ENCODE measurements around the gene SYT2. TPM values are rescaled to one million over a fixed set of nuclear protein-coding genes. Genes with fewer than 3 reads are reported as not detected.

SYT2 gene
- total RNA-seq, 1 experiment from 2014 or later = not detected

DNA sequence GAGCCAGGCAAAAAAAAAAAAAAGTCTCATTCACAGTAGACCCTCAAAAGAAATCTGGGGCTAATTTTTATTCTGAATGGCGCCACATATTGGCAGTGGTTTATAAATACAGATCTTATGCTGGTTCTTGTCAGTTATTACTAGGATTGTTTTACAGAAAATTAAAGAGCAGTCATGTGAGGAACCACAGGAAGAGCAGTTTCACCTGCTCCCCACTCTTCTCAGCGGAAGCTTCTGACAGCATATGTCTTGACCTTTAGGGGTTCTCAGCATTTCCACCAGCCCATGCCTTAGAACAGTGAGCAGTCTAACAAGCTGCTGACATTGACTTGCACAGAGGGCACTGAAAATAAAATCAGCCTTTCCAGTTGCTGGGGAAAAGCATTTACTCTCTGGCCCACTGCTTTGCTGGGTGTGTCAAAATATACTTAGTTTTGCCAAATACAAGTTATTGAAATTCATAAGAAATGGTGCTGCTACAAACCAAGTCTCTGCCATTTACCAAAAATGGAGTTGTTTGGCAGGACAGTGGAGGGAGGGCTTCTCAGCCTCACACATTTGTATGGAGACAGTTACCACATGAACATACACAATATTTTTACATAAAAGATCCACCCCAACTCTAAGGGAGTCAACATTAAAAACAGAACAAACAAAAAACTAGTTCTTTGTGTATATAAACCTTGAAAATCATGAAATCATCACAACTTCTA is 144.2 kb downstream of the SYT2 start:
- no peaks in the 10 kb centered on the region for H3K27me3 ChIP-seq (ENCODE audit: low read length)
- no peaks in the 10 kb centered on the region for H4K20me1 ChIP-seq (ENCODE audit: low read length)
- DNase-seq (no peak), ATAC-seq (no peak)
- no peaks in the 10 kb centered on the region for H3K9me2 ChIP-seq (replicated peaks; ENCODE audit: low read length)
- H3K4me2 ChIP-seq (ENCODE audit: low read length) = no peak overlapping the region
- H3K36me3 ChIP-seq (ENCODE audit: low read depth, low read length) = no peaks in the 10 kb centered on the region
- CTCF ChIA-PET = no interaction called here
- POLR2A ChIA-PET (ENCODE audit: unreplicated experiment) = no interaction called here
- no TSS peak for BruUV-seq (replicated peaks)
- H2AFZ ChIP-seq (ENCODE audit: low read length) = no peak overlapping the region
- TF ChIP-seq, protein P1, sequence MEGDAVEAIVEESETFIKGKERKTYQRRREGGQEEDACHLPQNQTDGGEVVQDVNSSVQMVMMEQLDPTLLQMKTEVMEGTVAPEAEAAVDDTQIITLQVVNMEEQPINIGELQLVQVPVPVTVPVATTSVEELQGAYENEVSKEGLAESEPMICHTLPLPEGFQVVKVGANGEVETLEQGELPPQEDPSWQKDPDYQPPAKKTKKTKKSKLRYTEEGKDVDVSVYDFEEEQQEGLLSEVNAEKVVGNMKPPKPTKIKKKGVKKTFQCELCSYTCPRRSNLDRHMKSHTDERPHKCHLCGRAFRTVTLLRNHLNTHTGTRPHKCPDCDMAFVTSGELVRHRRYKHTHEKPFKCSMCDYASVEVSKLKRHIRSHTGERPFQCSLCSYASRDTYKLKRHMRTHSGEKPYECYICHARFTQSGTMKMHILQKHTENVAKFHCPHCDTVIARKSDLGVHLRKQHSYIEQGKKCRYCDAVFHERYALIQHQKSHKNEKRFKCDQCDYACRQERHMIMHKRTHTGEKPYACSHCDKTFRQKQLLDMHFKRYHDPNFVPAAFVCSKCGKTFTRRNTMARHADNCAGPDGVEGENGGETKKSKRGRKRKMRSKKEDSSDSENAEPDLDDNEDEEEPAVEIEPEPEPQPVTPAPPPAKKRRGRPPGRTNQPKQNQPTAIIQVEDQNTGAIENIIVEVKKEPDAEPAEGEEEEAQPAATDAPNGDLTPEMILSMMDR (conservative IDR thresholded peaks at IDR 0.05; ENCODE audit: low read depth, low read length) = no peak; the same call in 1 of the 2 replicates
- no peak for TF ChIP-seq EZH2 (IDR thresholded peaks at IDR 0.05; ENCODE audit: low read length, unreplicated experiment)
- TF ChIP-seq EZH2phosphoT487 (IDR thresholded peaks at IDR 0.05; ENCODE audit: borderline replicate concordance, low read length) = no peak
- intact Hi-C loops (cut with micrococcal nuclease) = no loop called here
- no peak overlapping the region for H3K4me3 ChIP-seq (ENCODE audit: low read length)
- H3F3A ChIP-seq (ENCODE audit: low read length, unreplicated experiment) = no peaks in the 10 kb centered on the region
- no peaks in the 10 kb centered on the region for H3K9me3 ChIP-seq (ENCODE audit: low read length)
- H3K9ac ChIP-seq (ENCODE audit: low read length) = no peak overlapping the region
- no peaks in the 10 kb centered on the region for H3K4me1 ChIP-seq (ENCODE audit: insufficient read depth, low read length)
- H3K27ac ChIP-seq (ENCODE audit: low read length) = no peak overlapping the region
- no peaks in the 10 kb centered on the region for H3K79me2 ChIP-seq (ENCODE audit: low read length)

DNA sequence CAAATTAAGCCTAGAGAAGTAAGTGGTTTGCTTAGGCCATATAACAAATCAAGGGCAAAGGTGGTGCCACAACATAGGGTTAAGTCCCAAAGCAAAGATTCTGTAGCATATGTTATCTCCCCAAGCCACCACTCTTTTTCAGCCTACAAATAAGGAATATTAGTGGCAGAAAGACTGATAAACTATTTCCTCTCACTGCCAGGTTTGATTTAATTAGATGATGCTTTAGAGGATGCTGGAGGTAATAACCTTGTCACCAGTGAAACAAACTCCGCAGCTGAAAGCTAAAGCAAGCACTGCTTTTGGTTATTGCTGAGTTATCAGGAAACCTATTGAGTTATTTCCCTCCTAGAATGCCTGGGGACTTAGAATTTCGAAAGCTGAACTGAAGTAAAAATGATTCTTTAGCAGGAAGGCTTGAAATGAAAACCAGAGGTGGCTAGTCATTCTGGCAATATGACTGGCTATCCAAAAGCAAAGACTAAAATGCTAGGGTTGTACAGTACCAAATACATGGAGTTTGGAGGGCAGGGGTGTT is 145.2 kb downstream of the SYT2 start:
- Histone ChIP-seq H3K9me3 (ENCODE audit: low read length) (no peaks in the 10 kb centered on the region), H3F3A (ENCODE audit: low read length, unreplicated experiment) (no peaks in the 10 kb centered on the region), H3K9ac (ENCODE audit: low read length) (no peak overlapping the region), H3K36me3 (ENCODE audit: low read depth, low read length) (no peaks in the 10 kb centered on the region), H3K9me2 (replicated peaks; ENCODE audit: low read length) (no peaks in the 10 kb centered on the region), H4K20me1 (ENCODE audit: low read length) (no peaks in the 10 kb centered on the region), H3K27me3 (ENCODE audit: low read length) (no peaks in the 10 kb centered on the region), H3K4me3 (ENCODE audit: low read length) (no peak overlapping the region), H3K27ac (ENCODE audit: low read length) (no peak overlapping the region), H3K4me1 (ENCODE audit: insufficient read depth, low read length) (no peaks in the 10 kb centered on the region), H3K4me2 (ENCODE audit: low read length) (no peak overlapping the region), H2AFZ (ENCODE audit: low read length) (no peak overlapping the region), H3K79me2 (ENCODE audit: low read length) (no peaks in the 10 kb centered on the region)
- TF ChIP-seq EZH2phosphoT487 (IDR thresholded peaks at IDR 0.05; ENCODE audit: borderline replicate concordance, low read length) (no peak), EZH2 (IDR thresholded peaks at IDR 0.05; ENCODE audit: low read length, unreplicated experiment) (no peak)
- TF ChIP-seq, protein P1 (conservative IDR thresholded peaks at IDR 0.05; ENCODE audit: low read depth, low read length) = no peak
- no peak for ATAC-seq
- no TSS peak for BruUV-seq (replicated peaks)
- ChIA-PET POLR2A (ENCODE audit: unreplicated experiment) (no interaction called here), CTCF (no interaction called here)
- intact Hi-C loops (cut with micrococcal nuclease) = no loop called here
- no peak for DNase-seq

DNA sequence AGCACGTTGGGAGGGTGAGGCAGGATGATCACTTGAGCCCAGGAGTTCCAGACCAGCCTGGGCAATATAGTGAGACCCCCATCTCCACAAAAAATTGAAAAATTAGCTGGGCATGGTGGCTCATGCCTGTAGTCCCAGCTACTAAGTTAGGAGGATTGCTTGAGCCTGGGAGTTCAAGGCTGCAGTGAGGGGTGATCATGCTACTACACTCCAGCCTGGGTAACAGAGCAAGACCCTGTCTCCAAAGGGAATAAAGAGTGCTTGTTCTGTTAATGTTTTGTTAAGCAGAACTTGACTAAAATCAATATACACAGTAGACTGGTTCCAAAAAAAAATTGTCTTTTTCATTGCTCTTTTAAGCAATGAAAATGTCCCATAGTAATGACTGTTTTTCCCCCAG is 146.4 kb downstream of the SYT2 start:
- no peak overlapping the region for H3K9ac ChIP-seq (ENCODE audit: low read length)
- intact Hi-C loops (cut with micrococcal nuclease) = no loop called here
- H3K4me1 ChIP-seq (ENCODE audit: insufficient read depth, low read length) = no peaks in the 10 kb centered on the region
- ATAC-seq (no peak), DNase-seq (no peak)
- no peaks in the 10 kb centered on the region for H3K27me3 ChIP-seq (ENCODE audit: low read length)
- no peak overlapping the region for H3K4me2 ChIP-seq (ENCODE audit: low read length)
- H3K79me2 ChIP-seq (ENCODE audit: low read length) = no peaks in the 10 kb centered on the region
- H3K9me2 ChIP-seq (replicated peaks; ENCODE audit: low read length) = no peaks in the 10 kb centered on the region
- ChIA-PET CTCF (no interaction called here), POLR2A (ENCODE audit: unreplicated experiment) (interaction anchor here (0.6 kb wide), 1 partner anchor 9 kb away, joined by 3 read pairs; no protein-coding TSS in a partner anchor)
- H3K4me3 ChIP-seq (ENCODE audit: low read length) = no peak overlapping the region
- TF ChIP-seq EZH2 (IDR thresholded peaks at IDR 0.05; ENCODE audit: low read length, unreplicated experiment) (no peak), EZH2phosphoT487 (IDR thresholded peaks at IDR 0.05; ENCODE audit: borderline replicate concordance, low read length) (no peak)
- TF ChIP-seq, protein P1 (conservative IDR thresholded peaks at IDR 0.05; ENCODE audit: low read depth, low read length) = no peak
- no peak overlapping the region for H2AFZ ChIP-seq (ENCODE audit: low read length)
- no peaks in the 10 kb centered on the region for H3K9me3 ChIP-seq (ENCODE audit: low read length)
- no peak overlapping the region for H3K27ac ChIP-seq (ENCODE audit: low read length)
- no peaks in the 10 kb centered on the region for H3K36me3 ChIP-seq (ENCODE audit: low read depth, low read length)
- no peaks in the 10 kb centered on the region for H4K20me1 ChIP-seq (ENCODE audit: low read length)
- no TSS peak for BruUV-seq (replicated peaks)
- H3F3A ChIP-seq (ENCODE audit: low read length, unreplicated experiment) = no peaks in the 10 kb centered on the region

Data from PC-3 (cell line).